GM12892 (cell line): Measurements from ENCODE around the gene RBL1.

Source experiments
- POLR2A ChIP-seq: IDR thresholded peaks from 2 replicates; pipeline ENCODE4 v1.6.1; 2011; ENCODE audit warnings: low read depth, low read length, control low read depth
- POLR2AphosphoS5 ChIP-seq: IDR thresholded peaks from 2 replicates; pipeline ENCODE4 v1.6.1; 2011; ENCODE audit warnings: low read depth, low read length, control low read depth
- TAF1 ChIP-seq: IDR thresholded peaks from 2 replicates; pipeline ENCODE4 v1.6.1; 2011; ENCODE audit warnings: low read depth, mild to moderate bottlenecking, control low read depth, low read length, borderline replicate concordance

DNA sequence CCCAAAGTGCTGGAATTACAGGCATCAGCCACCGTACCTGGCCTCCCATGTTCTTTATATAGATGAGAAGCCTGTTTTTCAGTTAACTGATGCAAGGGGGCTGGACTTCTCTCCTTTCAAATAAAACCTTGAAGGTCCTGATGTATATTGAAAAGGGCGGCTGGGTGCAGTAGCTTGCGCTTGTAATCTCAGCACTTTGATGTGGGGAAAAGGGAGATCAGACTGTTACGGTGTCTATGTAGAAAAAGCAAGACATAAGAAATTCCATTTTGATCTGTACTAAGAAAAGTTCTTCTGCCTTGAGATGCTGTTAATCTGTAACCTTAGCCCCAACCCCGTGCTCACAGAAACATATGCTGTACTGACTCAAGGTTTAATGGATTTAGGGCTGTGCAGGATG is 128.2 kb downstream of the RBL1 start:
- TF ChIP-seq POLR2AphosphoS5 (no peak), TAF1 (no peak), POLR2A (no peak)
